HG02642 (cell line): Measurements from ENCODE around the gene DNAJA3.

Source experiments
- ATAC-seq: cut with Tn5 transposase; IDR thresholded peaks from one replicate; pipeline ENCODE4 v1.9.1; 2021; ENCODE audit warnings: mild to moderate bottlenecking; ENCODE audit not compliant: unreplicated experiment, poor library complexity

The DNAJA3 gene

GRCh38 chr16:4500272-4500671, 74.6 kb downstream of the DNAJA3 start:
- no peak for ATAC-seq

- no peak for ATAC-seq
These were observed 75.4 kb downstream of the DNAJA3 start for GRCh38 chr16:4501071-4501478.

GRCh38 chr16:4505356-4506147, 79.9 kb downstream of the DNAJA3 start:
- no peak for ATAC-seq
